HG02885 (cell line): ENCODE results near the gene TLE5.

Experiments
- ATAC-seq: cut with Tn5 transposase; IDR thresholded peaks from one replicate; pipeline ENCODE4 v1.9.1; 2021; ENCODE audit warnings: mild to moderate bottlenecking; ENCODE audit not compliant: unreplicated experiment, poor library complexity

TLE5 gene, protein sequence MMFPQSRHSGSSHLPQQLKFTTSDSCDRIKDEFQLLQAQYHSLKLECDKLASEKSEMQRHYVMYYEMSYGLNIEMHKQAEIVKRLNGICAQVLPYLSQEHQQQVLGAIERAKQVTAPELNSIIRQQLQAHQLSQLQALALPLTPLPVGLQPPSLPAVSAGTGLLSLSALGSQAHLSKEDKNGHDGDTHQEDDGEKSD

DNA sequence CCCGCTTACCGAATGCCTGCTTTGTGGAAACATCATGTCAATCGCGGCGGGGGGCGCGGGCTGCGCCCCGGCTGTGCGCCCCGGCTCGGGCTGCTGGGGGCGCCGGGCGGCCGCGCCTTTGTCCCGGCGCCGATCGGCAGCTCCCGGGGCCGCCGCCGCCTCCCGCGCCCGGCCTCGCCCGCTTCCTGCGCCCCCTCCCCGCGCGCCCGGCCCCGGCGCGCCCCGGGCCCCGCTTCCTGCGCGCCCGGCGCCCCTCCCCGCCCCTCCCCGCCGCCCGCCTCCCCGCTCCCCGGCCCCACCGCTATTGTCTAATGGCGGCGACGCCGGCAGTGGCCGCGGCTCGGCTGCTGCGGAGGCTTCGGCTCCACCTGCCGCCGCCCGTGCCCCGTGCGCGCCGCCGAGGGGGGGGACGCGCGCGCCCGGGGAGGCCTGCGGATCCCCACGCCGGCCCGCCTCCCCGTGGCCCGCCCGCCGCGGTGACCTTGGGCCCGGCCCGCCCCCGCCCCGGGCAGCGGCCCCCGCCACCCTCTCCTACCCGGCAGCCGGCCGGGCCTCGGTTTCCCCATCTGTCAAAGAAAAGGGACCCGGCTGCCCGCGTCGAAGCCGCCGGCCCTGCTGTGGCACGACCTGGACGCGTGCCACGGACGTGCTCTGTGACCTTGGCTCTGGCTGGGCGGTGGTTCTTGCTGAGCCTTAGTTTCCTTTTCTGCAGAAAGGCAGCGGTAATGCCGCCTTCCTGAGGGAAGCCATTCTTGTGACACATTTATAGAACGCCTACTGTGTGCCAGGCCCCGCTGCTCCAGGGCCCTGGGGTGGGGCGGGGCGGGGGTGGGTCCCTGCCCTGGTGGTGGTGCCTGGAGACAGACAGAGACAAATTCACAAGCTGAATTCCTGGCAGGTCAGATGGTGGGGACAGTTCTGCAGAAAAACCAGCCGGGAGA, at the start of gene TLE5:
TLE5 (minus strand) TSS at position 331 of the 941 bp plus-strand sequence; CDS start at position 36, 295 bp downstream.
- peak; percentile 44 for ATAC-seq

DNA sequence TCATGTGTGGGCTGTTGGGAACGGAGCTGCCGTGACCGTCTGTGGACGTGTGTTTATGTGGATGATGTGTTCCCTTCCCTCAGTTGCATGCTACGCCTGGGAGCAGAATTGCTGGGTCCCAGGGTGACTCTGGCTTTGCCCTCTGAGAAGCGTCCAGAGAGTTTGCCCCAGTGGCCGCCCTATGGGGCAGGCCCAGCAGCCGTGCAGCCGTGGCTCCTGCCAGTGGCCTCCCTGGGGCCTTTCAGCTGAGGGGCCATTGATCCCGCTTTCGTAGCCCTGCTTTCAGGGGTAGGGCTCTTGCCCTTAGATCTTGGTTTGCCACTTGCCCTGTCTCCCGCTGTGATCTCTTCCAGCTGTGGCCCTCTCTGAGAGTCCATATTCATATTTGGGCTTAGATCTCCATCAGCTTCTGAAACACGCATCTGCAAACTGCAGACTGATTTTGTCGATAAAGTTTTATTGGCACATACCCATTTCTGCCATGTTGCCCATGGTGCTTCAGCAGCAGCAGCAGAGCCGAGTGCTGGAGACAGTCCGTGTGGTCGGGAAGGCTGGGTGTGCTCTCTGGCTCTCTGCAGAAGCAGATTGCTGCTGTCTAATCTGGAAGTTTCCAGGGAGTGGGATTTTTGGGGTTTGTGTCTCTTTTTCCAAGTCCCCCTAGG, 49.4 kb upstream of the TLE5 start:
- no peak for ATAC-seq

DNA sequence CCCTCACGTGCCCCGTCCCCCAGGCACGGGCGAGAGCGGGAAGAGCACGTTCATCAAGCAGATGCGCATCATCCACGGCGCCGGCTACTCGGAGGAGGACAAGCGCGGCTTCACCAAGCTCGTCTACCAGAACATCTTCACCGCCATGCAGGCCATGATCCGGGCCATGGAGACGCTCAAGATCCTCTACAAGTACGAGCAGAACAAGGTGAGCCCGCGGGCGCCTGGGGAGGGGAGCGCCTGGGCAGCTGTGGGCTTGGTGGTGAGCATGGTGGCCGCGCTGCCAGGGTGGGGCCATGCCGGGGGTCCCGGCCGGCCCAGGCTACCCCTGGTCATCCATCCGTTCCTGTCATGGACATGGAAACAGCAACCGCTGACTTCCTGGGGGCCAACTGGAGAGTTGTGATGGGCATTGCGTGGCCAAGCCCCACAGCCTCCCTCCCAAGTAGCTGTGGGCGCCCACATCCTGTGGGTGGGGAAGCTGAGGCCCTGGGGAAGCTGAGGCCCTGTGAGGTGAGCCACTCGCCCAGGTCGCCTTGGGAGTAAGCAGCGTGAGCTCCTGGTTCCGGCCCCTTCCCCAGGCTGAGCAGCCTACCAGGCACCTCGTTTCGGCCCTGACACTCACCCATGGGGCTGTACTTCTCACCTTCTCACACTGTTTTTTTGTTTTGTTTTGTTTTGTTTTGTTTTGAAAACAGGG, 48.0 kb upstream of the TLE5 start:
- no peak for ATAC-seq

DNA sequence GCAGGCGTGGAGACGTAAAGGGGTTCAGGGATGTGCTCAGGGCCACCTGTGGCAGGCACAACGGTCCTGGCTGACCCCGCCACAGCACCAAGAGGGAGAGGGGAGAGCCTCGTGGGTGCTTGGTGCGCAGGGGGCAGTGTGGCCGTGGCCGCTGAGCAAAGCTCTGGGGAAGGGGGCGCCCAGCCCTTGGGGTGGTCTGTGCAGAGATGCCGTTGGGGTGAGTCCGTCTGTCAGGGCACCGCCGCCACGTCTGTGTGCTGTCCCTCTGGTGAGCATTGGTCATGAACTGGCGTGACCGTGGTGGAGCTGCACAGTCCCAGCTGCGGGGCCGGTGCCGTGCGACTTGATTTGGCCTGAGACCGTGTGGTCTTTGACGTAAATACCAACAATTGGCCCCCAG, 47.2 kb upstream of the TLE5 start:
- no peak for ATAC-seq

DNA sequence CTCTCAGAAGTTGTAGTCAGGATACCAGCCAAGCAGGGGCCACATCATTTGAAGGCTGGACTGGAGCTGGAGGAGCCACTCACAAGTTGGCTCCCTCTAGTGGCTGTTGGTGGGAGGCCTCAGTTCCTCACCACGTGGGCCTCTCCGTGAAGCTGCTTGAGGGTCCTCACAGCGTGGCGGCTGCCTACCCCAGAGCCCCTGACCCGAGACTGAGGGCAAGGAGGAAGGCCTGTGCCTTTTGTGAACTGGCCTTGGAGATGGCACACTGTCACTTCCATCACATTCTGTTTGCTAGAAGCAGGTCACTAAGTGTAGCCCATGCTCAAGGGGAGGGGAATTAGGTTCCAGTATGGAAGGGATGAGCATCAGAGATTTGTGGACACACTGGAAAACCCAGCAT, 46.5 kb upstream of the TLE5 start:
- ATAC-seq: no peak

DNA sequence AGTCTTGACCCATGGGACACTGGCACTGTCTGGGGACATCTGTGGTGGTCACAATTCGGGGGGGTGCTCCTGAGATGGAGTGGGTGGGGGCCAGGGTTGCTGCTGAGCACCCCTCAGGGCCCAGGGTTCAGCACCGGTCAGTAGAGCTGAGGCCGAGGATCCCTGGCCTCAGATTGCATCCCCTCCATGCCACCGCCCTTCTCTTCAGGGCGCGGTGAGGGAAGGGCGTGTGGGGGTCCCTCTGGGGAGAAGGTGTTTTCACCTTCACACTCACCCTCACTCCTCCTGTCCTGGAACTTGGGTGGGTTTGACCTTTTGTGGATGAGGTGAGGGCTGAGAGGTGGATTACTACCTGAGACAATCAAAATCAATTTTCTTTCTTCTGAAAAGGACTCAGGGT, 45.4 kb upstream of the TLE5 start:
- no peak for ATAC-seq

DNA sequence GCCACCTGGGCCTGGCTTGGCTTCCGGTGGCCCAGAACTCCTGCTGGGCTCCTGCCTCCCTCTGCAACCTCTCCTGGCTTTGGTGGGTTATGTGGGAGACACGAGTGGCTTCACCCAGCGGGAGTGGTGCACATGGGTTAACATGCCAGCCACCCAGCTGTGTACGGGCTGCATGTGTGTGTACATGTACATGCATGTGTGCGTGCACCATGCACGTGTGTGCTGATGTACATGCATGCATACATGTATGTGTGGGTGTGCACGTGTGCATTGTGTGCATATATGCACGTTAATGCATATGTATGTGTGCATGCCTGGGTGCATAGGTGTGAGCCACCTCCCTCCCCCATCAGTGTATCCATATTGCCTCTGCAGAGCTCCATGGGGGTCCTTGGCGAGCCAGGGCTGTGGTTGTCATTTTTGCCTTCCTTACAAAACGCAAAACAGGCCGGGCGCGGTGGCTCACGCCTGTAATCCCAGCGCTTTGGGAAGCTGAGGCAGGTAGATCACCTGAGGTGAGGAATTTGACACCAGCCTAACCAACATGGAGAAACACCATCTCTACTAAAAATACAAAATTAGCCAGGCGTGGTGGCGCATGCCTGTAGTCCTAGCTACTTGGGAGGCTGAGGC, 44.3 kb upstream of the TLE5 start:
- ATAC-seq: no peak

DNA sequence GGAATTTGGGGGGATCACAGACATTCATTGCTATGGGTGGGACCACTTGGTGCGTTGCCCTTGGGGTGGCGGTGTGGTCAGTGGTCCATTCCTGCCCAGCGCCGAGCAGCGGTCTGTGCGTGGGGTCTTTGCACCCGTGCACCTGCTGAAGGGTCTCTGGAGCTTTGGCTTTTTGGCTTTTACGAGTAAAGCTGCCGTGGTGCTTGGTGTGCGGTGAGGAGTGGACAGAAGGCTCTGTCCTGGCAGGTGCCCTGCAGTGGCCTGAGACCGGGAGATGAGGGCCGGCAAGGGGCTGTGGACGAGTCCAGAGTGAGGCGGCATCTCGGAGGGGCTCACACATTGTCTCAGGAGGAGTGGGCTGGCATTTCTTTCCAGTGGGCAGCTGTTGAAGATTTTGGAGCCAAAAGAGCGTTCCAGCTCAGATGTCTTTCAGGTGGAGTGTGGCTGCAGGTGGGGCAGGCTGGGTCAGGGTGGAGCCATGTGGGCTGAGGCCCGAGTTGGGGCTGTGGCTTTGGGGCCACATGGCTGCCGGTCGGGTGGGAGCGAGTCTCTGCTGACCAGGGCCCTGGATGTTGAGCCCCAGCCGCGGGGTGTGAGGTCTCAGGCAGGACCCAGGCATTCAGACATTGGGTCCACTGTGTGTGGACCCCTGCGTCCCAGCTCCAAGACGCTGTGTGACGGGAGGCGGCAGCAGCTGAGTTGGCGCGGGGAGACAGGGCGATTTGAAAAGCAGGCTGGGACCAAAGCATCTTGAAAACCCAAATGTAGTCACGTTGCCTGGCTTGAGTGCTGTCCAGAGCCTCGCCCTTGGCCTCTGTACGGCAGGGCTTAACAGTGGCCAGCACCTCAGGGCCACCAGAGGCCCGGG, 43.6 kb upstream of the TLE5 start:
- ATAC-seq: no peak

DNA sequence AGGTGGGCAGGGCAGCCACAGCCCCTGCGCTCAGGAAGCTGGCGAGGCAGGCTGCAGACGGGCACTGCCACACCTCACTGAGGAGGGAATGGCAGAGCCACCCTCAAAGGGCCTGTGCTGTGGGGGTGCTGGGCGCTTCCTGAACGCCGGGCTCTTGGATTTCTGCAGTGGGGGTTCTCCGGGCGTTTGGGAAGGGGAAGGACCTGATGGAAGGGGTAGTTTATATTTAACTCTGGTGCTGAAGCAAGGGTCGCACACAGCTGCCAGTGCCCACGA, 42.4 kb upstream of the TLE5 start:
- ATAC-seq: no peak

DNA sequence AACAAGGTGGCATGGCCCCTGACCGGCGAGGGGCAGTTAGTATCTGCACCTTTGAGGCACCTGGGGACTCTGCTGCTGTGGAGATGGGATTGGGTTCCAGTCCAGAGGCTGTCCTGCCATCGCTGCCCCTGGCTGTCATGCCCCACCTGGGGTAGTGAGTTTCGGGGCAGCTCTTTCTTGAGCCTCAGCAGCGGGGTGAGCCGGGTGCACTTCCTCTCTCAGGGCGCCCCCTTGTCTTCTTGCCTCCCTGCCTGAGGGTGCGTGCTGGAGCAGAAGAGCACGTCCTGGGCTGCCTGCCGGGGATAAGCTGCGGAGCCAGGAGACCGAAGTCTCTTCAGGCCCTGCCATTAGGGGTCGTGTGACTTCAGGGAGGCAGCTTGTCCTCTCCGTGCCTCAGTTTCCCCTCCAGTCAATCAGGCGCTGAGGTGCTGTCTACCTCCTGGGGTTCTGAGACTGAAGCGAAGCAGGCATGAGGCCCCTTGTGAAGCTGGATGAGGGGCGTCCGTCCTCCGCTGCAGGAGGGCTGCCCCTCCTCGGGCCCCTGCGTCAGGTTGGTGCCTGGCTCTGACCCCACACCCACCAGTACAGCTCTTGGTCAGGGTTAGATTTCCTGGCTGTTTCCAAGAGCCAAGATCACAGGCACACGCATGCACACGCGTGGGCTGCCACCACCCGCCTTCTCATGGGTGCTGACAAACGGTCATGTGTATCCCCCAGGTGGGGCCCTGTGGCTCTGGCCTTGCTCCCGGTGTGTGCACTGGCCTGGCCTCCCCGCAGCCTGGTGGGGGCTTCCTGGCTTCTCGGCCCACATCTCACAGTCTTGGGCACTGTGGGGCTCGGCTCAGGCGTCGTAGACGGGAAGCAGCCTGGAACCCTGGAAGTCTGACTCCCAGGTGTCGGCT, 40.2 kb upstream of the TLE5 start:
- no peak for ATAC-seq

DNA sequence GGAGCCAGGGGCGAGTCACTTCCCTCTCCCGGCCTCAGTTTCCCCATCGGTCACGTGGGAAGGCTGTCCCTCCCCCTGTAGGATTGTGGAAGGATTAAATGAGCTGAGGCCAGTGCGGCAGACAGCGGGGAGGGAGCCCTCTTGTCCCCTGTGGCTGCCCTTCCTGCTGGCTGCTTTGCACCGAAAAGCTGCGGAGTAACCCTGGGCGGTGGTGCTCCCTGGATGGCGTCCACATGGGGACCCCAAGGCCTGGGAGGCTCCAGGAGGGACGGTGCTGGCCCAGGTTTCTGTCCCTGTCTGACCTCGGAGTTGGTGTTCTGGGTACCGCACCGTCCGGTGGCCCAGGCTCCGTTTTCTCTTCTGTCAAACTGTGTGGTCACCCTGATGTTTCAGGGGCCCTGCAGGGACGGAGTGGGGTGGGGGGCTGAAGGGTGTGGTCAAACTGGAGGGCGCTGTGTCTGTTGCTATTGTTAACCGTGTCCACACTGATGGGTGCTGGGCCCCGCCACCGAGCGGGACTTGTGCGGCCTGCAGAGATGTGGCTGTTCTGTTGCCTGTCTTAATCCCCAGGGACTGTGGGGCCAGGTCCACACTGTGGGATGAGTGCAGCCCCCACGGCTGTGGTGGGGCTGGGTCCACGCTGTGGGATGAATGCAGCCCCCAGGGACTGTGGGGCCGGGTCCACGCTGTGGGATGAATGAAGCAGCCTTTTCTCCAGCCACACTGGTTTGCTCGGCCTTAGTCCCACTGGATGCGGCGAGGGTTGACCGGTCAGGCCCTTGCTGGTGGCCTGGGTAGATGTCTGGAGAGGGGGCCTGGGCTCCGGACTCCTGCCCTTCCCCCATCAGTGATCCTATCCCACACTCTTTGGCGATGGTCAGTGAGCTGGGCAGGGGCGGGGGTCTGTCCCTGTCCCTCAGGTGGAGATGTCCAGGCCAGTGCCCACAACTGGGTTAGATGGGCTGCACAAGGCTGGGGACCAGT, 38.7 kb upstream of the TLE5 start:
- no peak for ATAC-seq

DNA sequence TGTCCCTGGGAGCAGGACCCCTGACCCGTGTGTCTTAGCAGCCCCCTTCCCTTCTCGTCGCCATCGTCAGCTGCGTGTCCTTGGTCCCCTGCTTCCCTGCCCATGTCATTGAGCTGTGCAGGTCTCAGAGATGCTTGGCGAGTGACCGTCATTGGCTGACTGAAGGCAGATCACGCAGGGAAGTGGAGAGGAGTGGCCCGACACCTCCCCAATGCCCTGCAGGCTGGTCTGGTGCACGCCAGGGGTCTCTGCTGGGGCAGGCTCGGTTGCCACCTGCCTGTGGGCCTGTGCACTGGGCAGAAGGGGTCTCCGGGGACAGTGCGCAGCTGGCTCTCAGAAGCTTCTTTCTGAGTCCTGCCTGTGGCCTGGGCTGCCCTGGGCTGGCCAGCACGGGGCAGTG, 38.0 kb upstream of the TLE5 start:
- ATAC-seq: no peak

DNA sequence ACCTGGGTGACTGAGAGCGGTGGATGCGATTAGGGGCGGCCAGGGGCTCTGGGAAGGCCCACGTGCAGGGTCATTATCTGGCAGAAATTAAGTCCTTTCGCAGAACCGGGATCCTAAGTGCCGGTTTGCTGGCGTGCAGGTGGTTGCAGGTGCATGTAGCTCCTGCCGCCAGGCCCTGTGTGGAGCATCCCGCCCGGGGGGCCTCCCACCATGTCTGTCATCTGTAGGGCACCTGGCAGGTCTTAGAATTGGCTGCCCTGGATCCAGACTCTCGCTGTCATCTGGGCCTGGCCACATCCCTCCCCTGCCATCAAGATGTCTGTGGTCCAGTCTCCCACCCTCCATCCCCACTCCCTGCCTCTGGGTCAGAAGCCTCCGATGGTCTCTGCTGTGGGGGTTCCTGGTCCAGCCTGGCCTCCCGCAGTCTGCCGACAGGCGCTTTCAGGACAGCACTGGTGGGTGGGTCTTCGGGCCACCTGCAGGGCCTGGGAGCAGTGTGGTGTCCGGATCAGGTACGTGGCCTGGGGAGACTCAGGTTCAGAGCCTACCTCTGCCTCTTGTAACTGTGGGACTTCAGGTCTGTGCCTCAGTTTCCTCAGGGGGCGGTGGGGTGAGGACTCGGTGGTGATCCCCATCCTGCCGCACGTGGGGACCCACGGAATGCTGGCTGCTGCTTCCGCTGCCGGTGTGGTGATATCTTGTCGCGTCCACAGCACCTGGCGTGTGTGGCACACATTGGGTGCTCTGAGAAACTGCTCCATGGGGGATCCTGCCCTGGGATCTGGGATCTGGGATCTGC, 37.3 kb upstream of the TLE5 start:
- no peak for ATAC-seq

DNA sequence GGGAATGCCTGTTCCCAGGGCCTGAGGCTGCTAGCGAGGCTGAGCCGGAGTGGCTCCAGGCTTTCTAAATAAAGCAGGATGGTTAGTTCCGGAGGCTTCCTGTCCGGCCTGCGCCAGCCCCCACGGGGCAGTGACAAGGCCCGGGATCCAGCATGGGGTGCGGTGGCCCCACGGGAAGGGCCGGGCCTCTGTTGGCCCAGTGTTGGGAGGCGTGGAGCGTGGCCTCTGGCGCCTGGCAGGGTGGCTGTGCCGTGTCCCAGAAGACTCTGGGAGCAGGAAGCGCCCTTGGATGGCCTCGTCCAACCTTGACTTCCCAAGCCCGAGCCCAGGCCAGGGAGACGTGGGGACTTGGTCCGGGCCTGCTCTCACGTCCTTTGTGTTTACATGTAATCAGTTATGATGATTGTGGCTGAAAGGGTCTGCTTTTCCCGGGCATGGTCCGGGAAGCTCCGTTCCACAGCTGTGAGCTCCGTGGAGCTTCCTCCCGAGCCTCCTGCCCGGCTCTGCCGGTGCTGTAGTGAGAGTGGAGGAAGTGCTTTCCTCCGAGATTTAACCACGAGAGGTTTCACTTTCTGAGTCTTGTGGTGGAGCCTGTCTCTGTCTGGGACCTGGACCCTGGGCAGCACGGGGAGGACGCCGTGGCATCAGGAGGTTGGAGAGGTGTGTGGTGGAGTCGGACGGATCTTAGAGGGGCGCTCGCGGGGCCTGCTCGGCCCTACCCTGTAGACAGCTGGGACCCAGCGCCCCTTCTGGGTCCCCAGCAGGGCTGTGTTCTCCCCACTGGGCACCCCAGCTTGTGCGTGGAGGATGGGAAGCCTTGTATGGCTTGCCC, 36.4 kb upstream of the TLE5 start:
- no peak for ATAC-seq

DNA sequence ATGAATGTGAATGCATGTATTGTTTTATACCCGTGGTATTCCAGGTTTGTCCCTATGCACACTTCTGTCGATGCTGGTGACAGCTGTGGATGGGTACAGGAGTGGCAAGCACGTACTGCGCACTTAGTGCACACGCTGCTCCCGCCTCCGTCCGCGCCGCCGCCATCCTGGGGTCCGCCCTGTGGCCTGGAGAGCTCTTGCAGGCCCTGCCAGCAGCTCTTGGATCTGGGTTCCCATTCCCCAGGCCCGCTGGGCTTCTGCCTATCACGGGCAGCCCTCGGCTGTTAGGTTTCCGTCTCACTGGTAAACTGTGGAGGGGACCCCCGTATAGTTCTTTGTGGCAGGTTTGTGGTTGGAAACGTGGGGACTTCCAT, 35.8 kb upstream of the TLE5 start:
- ATAC-seq: no peak

DNA sequence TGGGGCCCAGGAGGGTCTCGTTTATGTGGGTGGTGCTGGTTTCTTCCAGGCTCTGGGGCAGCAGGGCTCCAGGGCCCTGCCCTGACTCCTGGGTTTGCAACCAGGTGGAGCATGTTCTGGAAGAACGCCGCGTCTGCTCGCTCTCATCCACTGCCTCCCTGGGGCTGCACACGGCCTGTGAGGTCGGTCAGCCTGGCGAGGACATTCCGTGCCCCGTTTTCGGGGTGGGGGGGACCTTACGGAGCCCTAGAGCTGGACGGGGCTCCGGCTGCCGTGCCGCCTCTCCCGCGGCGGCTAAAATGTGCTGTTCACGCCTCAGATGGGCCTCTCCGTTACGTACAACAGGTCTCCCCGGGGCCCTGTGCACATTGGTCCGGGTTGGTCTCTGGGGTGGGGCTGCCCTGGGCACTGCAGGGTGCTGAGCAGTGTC, 35.2 kb upstream of the TLE5 start:
- no peak for ATAC-seq
